ENCODE data around the gene CCDC149. TPM values are rescaled to one million over a fixed set of nuclear protein-coding genes. Genes with fewer than 3 reads are reported as not detected.

CCDC149 gene
- total and polyA plus RNA-seq, 2 donors (not counting 3 experiments of a cell fraction or from before 2014, with no cell fraction given): 7.8 to 11.3 TPM

DNA sequence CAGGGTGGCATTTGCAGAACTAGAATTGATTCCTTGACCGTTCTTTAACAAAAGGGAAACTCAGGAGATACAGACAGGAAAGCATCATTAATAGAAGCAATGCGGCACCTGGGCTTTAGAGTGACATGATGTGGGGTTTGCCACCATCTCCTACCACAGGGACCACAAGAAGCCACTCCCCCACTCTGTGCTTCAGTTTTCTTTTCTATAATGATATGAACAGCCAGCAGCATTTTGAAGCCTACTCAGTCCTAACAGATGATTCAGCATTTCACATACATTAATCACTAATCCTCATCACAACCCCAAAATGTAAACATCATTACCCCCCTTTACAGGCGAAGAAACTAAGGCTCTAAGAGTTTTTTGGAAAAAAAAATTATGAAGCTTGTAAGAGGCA is 22.9 kb downstream of the CCDC149 start:
- Histone ChIP-seq H3K27ac (ENCODE audit: insufficient read depth, low read depth, low read length) (no peak overlapping the region), H4K20me1 (replicated peaks; ENCODE audit: control insufficient read depth, extremely low read depth, insufficient read depth, low read length) (no peaks in the 10 kb centered on the region), H3K36me3 (ENCODE audit: control insufficient read depth in 2 of 2, extremely low read depth in 1 of 2, insufficient read depth in 2 of 2, low read length in 2 of 2) (no peaks in the 10 kb centered on the region), H3K9me1 (replicated peaks; ENCODE audit: control insufficient read depth, extremely low read depth, insufficient read depth, low read length) (no peaks in the 10 kb centered on the region), H3K9ac (replicated peaks; ENCODE audit: extremely low read depth, insufficient read depth, low read length) (no peak overlapping the region), H3K27me3 (ENCODE audit: control insufficient read depth in 2 of 2, insufficient read depth in 2 of 2, low read length in 2 of 2) (no peaks in the 10 kb centered on the region), H3K4me2 (ENCODE audit: insufficient read depth, low read length) (no peak overlapping the region), H3K9me3 (replicated peaks; ENCODE audit: control insufficient read depth, insufficient read depth, low read length) (no peaks in the 10 kb centered on the region), H2AFZ (ENCODE audit: low read depth, low read length) (no peak overlapping the region), H3K4me3 (replicated peaks in 1 of 3; ENCODE audit: insufficient read depth in 1 of 3, low read depth in 1 of 3, low read length in 3 of 3) (no peak overlapping the region), H3K4me1 (ENCODE audit: control insufficient read depth, extremely low read depth, insufficient read depth, low read length) (no peaks in the 10 kb centered on the region), H3K79me2 (ENCODE audit: control insufficient read depth, insufficient read depth, low read length) (no peaks in the 10 kb centered on the region)
- ChIA-PET CTCF (interaction anchor here (1.2 to 1.7 kb wide), 2 partner anchors 11 to 90 kb away, joined by 3 to 5 read pairs; no protein-coding TSS in a partner anchor), POLR2A (no interaction called here)
- intact Hi-C loops (cut with micrococcal nuclease) (no loop called here), dilution Hi-C loops (cut with MboI; ENCODE audit: extremely low pct_ligation_motif_present, low sequenced_read_pairs) (no loop called here)
- DNase-seq (ENCODE audit: low read depth, low spot score): no peak
- no TSS peak for BruUV-seq (replicated peaks)
- TF ChIP-seq FOS (IDR thresholded peaks at IDR 0.05; ENCODE audit: borderline replicate concordance, insufficient read depth, low read length) (no peak), JUN (IDR thresholded peaks at IDR 0.05; ENCODE audit: borderline replicate concordance, insufficient read depth, insufficient read length, low read depth) (no peak), MYC (IDR thresholded peaks at IDR 0.05; ENCODE audit: low read depth, low read length) (no peak), EZH2 (IDR thresholded peaks at IDR 0.05; ENCODE audit: borderline replicate concordance, low read depth, low read length, severe bottlenecking) (no peak), MAX (IDR thresholded peaks at IDR 0.05; ENCODE audit: insufficient read depth, insufficient read length) (no peak), POLR2A (IDR thresholded peaks at IDR 0.05; ENCODE audit: low read depth, low read length) (no peak)
- no peak for FAIRE-seq

DNA sequence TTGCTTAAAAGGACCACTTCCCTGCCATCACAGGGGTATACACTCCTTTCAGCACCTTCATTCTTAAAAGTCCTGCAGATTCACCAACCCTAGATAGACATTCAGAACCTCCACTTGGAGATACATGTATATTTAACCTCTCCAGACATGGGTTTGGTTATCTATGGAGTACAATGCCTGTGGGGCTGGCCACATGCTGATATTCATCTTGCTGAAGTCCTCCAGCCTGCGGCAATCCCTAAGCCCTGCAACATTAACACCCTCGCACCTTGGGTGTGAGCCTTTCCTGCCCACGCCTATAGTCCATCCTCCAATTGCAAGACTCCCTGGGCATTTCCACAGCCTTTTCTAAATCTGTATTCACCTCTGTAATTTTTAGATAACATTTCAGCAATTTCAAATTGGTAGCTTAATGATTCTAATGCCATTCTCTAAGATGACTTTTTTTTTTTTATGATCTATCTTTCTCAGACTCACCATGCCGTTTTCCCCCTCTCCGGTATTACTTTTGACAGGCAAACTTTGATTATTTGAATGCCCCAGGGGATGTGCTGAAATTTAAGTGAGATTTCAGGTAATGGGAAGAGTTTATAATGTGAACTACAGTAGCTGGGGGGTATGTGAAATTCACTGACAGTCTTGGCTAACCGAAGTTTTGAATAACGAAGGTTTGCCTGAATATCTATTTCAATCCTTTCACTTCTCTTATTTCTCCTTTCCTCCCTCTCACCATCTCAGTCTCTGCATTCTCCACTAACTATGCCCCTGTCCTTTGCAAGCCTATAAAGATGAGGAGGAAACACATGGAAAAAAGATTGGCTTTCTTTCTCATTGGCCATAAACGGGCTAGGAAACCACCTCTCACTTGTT is 24.1 kb downstream of the CCDC149 start:
- no TSS peak for BruUV-seq (replicated peaks)
- no peaks in the 10 kb centered on the region for H3K27me3 ChIP-seq (ENCODE audit: control insufficient read depth in 2 of 2, insufficient read depth in 2 of 2, low read length in 2 of 2)
- H3K4me1 ChIP-seq (ENCODE audit: control insufficient read depth, extremely low read depth, insufficient read depth, low read length): no peaks in the 10 kb centered on the region
- intact Hi-C loops (cut with micrococcal nuclease) (no loop called here), dilution Hi-C loops (cut with MboI; ENCODE audit: extremely low pct_ligation_motif_present, low sequenced_read_pairs) (no loop called here)
- DNase-seq (ENCODE audit: low read depth, low spot score): no peak
- no peaks in the 10 kb centered on the region for H3K36me3 ChIP-seq (ENCODE audit: control insufficient read depth in 2 of 2, extremely low read depth in 1 of 2, insufficient read depth in 2 of 2, low read length in 2 of 2)
- no peak overlapping the region for H3K4me3 ChIP-seq (replicated peaks in 1 of 3; ENCODE audit: insufficient read depth in 1 of 3, low read depth in 1 of 3, low read length in 3 of 3)
- POLR2A ChIA-PET: no interaction called here
- no peak overlapping the region for H3K9ac ChIP-seq (replicated peaks; ENCODE audit: extremely low read depth, insufficient read depth, low read length)
- H3K79me2 ChIP-seq (ENCODE audit: control insufficient read depth, insufficient read depth, low read length): no peaks in the 10 kb centered on the region
- CTCF ChIA-PET: no interaction called here
- H3K4me2 ChIP-seq (ENCODE audit: insufficient read depth, low read length): no peak overlapping the region
- no peak overlapping the region for H3K27ac ChIP-seq (ENCODE audit: insufficient read depth, low read depth, low read length)
- H3K9me1 ChIP-seq (replicated peaks; ENCODE audit: control insufficient read depth, extremely low read depth, insufficient read depth, low read length): no peaks in the 10 kb centered on the region
- H2AFZ ChIP-seq (ENCODE audit: low read depth, low read length): no peak overlapping the region
- no peaks in the 10 kb centered on the region for H4K20me1 ChIP-seq (replicated peaks; ENCODE audit: control insufficient read depth, extremely low read depth, insufficient read depth, low read length)
- no peaks in the 10 kb centered on the region for H3K9me3 ChIP-seq (replicated peaks; ENCODE audit: control insufficient read depth, insufficient read depth, low read length)
- no peak for TF ChIP-seq EZH2 (IDR thresholded peaks at IDR 0.05; ENCODE audit: borderline replicate concordance, low read depth, low read length, severe bottlenecking)
- no peak for TF ChIP-seq POLR2AphosphoS5 (IDR thresholded peaks at IDR 0.05; ENCODE audit: insufficient read depth, low read depth, low read length)
- no peak for TF ChIP-seq GATA2 (IDR thresholded peaks at IDR 0.05; ENCODE audit: insufficient read depth, insufficient read length, low read depth, low read length)
- TF ChIP-seq FOS (IDR thresholded peaks at IDR 0.05; ENCODE audit: borderline replicate concordance, insufficient read depth, low read length): no peak
- TF ChIP-seq, protein P1, sequence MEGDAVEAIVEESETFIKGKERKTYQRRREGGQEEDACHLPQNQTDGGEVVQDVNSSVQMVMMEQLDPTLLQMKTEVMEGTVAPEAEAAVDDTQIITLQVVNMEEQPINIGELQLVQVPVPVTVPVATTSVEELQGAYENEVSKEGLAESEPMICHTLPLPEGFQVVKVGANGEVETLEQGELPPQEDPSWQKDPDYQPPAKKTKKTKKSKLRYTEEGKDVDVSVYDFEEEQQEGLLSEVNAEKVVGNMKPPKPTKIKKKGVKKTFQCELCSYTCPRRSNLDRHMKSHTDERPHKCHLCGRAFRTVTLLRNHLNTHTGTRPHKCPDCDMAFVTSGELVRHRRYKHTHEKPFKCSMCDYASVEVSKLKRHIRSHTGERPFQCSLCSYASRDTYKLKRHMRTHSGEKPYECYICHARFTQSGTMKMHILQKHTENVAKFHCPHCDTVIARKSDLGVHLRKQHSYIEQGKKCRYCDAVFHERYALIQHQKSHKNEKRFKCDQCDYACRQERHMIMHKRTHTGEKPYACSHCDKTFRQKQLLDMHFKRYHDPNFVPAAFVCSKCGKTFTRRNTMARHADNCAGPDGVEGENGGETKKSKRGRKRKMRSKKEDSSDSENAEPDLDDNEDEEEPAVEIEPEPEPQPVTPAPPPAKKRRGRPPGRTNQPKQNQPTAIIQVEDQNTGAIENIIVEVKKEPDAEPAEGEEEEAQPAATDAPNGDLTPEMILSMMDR (IDR thresholded peaks at IDR 0.05; ENCODE audit: extremely low read depth in 1 of 2, insufficient read depth in 1 of 2, low read depth in 1 of 2, low read length in 2 of 2): no peak
- no peak for TF ChIP-seq MYC (IDR thresholded peaks at IDR 0.05; ENCODE audit: low read depth, low read length)
- TF ChIP-seq JUN (IDR thresholded peaks at IDR 0.05; ENCODE audit: borderline replicate concordance, insufficient read depth, insufficient read length, low read depth): no peak
- TF ChIP-seq MAX (IDR thresholded peaks at IDR 0.05; ENCODE audit: insufficient read depth, insufficient read length): no peak
- no peak for TF ChIP-seq POLR2A (IDR thresholded peaks at IDR 0.05; ENCODE audit: low read depth, low read length)
- no peak for FAIRE-seq

All from endothelial cell of umbilical vein (primary cell).